Trophoblast cell (in vitro differentiated cells and primary cell): ENCODE measurements around the gene CCNT1.
"Not testable (repeated sequence)": the region's sequence is repeated elsewhere in the genome, so short reads cannot be mapped to it uniquely, and the experiment has no call there.

ENCODE experiments used
- DNase-seq, 2 donors: peaks; one replicate each; pipeline ENCODE4 v3.0.0-alpha.2; 2016
- H2AFZ ChIP-seq: 2 replicates; pipeline ENCODE4 v1.6.1; 2013; ENCODE audit warnings: low read length, moderate library complexity, mild to moderate bottlenecking; ENCODE audit not compliant: insufficient read depth, poor library complexity
- H2AK5ac ChIP-seq: 2 replicates; pipeline ENCODE4 v1.6.1; 2013; ENCODE audit warnings: mild to moderate bottlenecking, low read length
- H2BK120ac ChIP-seq: 2 replicates; pipeline ENCODE4 v1.6.1; 2013; ENCODE audit warnings: low read length, mild to moderate bottlenecking, moderate library complexity; ENCODE audit not compliant: insufficient read depth, poor library complexity
- H2BK12ac ChIP-seq: 2 replicates; pipeline ENCODE4 v1.6.1; 2013; ENCODE audit warnings: mild to moderate bottlenecking, low read length, moderate library complexity
- H2BK5ac ChIP-seq: 2 replicates; pipeline ENCODE4 v1.6.1; 2013; ENCODE audit warnings: low read length, low read depth, moderate library complexity, mild to moderate bottlenecking; ENCODE audit not compliant: poor library complexity
- H3K14ac ChIP-seq: 2 replicates; pipeline ENCODE4 v1.6.1; 2013; ENCODE audit warnings: mild to moderate bottlenecking, low read length
- H3K18ac ChIP-seq: 2 replicates; pipeline ENCODE4 v1.6.1; 2013; ENCODE audit warnings: mild to moderate bottlenecking, low read length
- H3K23ac ChIP-seq: 2 replicates; pipeline ENCODE4 v1.6.1; 2013; ENCODE audit warnings: low read length
- H3K27ac ChIP-seq: 2 replicates; pipeline ENCODE4 v1.5.1; 2013; ENCODE audit warnings: low read depth, mild to moderate bottlenecking, inconsistent platforms, low read length, moderate library complexity
- H3K27me3 ChIP-seq: 2 replicates; pipeline ENCODE4 v1.6.1; 2013; ENCODE audit warnings: inconsistent platforms, mild to moderate bottlenecking, low read length, moderate library complexity; ENCODE audit not compliant: insufficient read depth
- H3K36me3 ChIP-seq, 2 experiments: 1 replicate in 1 of 2; 2 replicates in 1 of 2; pipeline ENCODE4 v1.6.1; 2013; ENCODE audit warnings: low read length in 2 of 2, mild to moderate bottlenecking in 2 of 2, moderate library complexity in 1 of 2; ENCODE audit not compliant: insufficient read depth in 2 of 2, control insufficient read depth in 1 of 2
- H3K4ac ChIP-seq: 2 replicates; pipeline ENCODE4 v1.6.1; 2013; ENCODE audit warnings: low read depth, mild to moderate bottlenecking, low read length, moderate library complexity
- H3K4me1 ChIP-seq, 2 experiments: 1 replicate in 1 of 2; 2 replicates in 1 of 2; pipeline ENCODE4 v1.6.1; 2013; ENCODE audit warnings: low read length in 2 of 2, mild to moderate bottlenecking in 2 of 2, moderate library complexity in 1 of 2; ENCODE audit not compliant: insufficient read depth in 2 of 2, control insufficient read depth in 1 of 2
- H3K4me2 ChIP-seq: 2 replicates; pipeline ENCODE4 v1.6.1; 2013; ENCODE audit warnings: inconsistent platforms, mild to moderate bottlenecking, low read length, moderate library complexity
- H3K4me3 ChIP-seq: 2 replicates; pipeline ENCODE4 v1.5.1; 2013; ENCODE audit warnings: mild to moderate bottlenecking, low read depth, low read length, inconsistent platforms
- H3K79me1 ChIP-seq: one replicate; pipeline ENCODE4 v1.6.1; 2013; ENCODE audit warnings: low read length
- H3K79me2 ChIP-seq: 2 replicates; pipeline ENCODE4 v1.6.1; 2013; ENCODE audit warnings: low read length, mild to moderate bottlenecking; ENCODE audit not compliant: control insufficient read depth, insufficient read depth, poor library complexity
- H3K9ac ChIP-seq: 2 replicates; pipeline ENCODE4 v1.6.1; 2013; ENCODE audit warnings: mild to moderate bottlenecking, low read length
- H3K9me3 ChIP-seq: 2 replicates; pipeline ENCODE4 v1.6.1; 2013; ENCODE audit warnings: low read depth, mild to moderate bottlenecking, control low read depth, inconsistent platforms, low read length; ENCODE audit not compliant: insufficient read depth
- H4K12ac ChIP-seq: 2 replicates; pipeline ENCODE4 v1.6.1; 2013; ENCODE audit warnings: low read depth, mild to moderate bottlenecking, low read length, moderate library complexity
- H4K8ac ChIP-seq: 2 replicates; pipeline ENCODE4 v1.6.1; 2013; ENCODE audit warnings: low read depth, mild to moderate bottlenecking, low read length, moderate library complexity
- H4K91ac ChIP-seq: one replicate; pipeline ENCODE4 v1.6.1; 2013; ENCODE audit warnings: low read depth, mild to moderate bottlenecking, low read length, moderate library complexity
- WGBS: extraction: QIAGEN DNeasy Blood & Tissue Kit; methylation state at CpG from one replicate; pipeline ENCODE4 v1.1.7; 2013; ENCODE audit warnings: missing lambda C conversion rate; ENCODE audit not compliant: insufficient read length, insufficient coverage; ENCODE audit errors: extremely low coverage; 5-methylcytosine and 5-hydroxymethylcytosine counted together

Gene CCNT1

DNA sequence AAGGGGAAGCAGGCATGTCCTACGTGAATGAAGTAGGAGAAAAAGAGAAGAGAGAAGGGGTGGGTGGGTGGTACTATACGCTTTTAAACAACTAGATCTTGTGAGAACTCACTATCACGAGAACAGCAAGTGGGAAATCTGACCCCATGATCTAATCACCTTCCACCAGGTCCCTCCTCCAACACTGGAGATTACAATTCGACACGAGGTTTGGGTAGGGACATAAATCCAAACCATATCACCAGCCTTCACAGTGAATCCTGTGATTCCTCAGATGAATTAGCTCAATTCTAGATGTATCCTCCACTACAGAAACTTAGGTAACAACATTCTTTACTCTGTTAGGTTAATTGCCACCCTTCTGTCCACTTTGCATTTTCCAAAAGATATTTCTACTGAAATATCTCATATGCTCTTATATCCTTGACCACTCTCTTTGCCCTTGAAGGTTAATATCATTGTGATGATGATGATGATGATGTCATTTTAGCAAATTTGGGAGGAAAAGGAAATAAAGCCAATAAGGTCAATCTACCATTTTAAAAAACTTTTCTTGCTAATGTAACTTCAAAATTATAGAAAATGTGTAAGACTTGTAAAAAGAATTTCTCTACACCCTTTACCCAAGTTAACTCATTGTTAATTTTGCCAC lies 23.2 kb upstream of the CCNT1 start:
- Histone ChIP-seq H3K27ac (no peak overlapping the region), H3K27me3 (no peaks in the 10 kb centered on the region), H3K9me3 (no peaks in the 10 kb centered on the region), H3K79me1 (no peaks in the 10 kb centered on the region), H2BK12ac (no peak overlapping the region), H3K18ac (no peak overlapping the region), H4K12ac (no peak overlapping the region), H3K4me1 (no peaks in the 10 kb centered on the region), H3K14ac (no peak overlapping the region), H3K23ac (no peak overlapping the region), H3K9ac (no peak overlapping the region), H4K91ac (no peak overlapping the region), H3K4me3 (no peak overlapping the region), H3K79me2 (no peaks in the 10 kb centered on the region), H2BK120ac (no peak overlapping the region), H2AFZ (no peak overlapping the region), H2AK5ac (no peak overlapping the region), H3K4me2 (no peak overlapping the region), H3K4ac (no peak overlapping the region), H3K36me3 (peaks cover 0 to 1% of the 10 kb centered on the region in 2 experiments), H4K8ac (no peak overlapping the region), H2BK5ac (no peak overlapping the region)
- DNase-seq, result no peak
- WGBS, result no CpG with 5 or more reads among the region's 5 CpGs

DNA sequence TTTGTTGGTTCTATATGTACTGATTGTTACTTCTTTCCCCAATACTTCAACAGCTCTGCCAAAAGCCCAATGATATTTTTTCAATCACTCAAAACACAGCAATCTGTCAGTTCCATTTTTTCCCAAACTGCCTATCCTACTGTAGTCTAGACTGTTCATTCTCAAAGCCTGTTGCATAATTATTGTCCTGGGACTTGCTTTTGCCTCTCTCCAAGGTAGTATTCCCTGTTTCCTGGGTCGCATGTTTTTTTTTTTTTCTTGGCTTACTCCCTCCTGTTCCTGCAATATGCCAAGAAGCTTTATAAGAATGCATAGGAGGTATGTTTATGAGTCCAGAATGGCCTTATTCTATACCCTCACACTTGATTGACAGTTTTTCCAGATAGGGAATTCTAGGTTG lies 19.9 kb upstream of the CCNT1 start:
- Histone ChIP-seq H3K79me2 (no peaks in the 10 kb centered on the region), H2AK5ac (no peak overlapping the region), H3K4me1 (no peaks in the 10 kb centered on the region), H3K4me3 (no peak overlapping the region), H3K18ac (no peak overlapping the region), H2BK5ac (no peak overlapping the region), H3K4me2 (no peak overlapping the region), H3K4ac (no peak overlapping the region), H2BK12ac (no peak overlapping the region), H3K36me3 (peaks cover 0 to 1% of the 10 kb centered on the region in 2 experiments), H3K27ac (no peak overlapping the region), H4K91ac (no peak overlapping the region), H3K9ac (no peak overlapping the region), H3K9me3 (no peaks in the 10 kb centered on the region), H2AFZ (no peak overlapping the region), H3K23ac (no peak overlapping the region), H2BK120ac (no peak overlapping the region), H4K12ac (no peak overlapping the region), H3K14ac (no peak overlapping the region), H3K27me3 (no peaks in the 10 kb centered on the region), H3K79me1 (no peaks in the 10 kb centered on the region), H4K8ac (no peak overlapping the region)
- no peak for DNase-seq
- no CpG with 5 or more reads among the region's 1 CpG for WGBS

DNA sequence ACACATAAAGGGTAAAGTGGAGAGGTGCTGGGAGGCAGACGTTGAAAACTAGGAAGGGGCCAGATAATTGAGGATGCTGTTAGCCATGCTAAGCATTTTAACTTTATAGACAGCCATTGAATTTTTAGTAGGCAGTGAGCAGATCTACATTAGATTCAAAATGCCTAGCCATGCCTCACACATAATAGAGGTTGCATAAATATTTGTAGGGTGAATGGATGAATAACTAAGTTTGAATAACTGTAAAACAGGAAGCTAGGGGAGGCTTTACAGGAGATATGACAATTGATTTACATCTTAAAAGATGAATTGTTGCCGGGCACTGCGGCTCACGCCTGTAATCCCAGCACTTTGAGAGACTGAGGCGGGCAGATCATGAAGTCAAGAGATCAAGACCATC lies 12.3 kb upstream of the CCNT1 start:
- H3K27me3 ChIP-seq, result no peaks in the 10 kb centered on the region
- no peak overlapping the region for H3K23ac ChIP-seq
- no peak for DNase-seq
- H3K9ac ChIP-seq, result no peak overlapping the region
- no peak overlapping the region for H3K4ac ChIP-seq
- no peaks in the 10 kb centered on the region for H3K79me1 ChIP-seq
- H3K4me3 ChIP-seq, result no peak overlapping the region
- H2AFZ ChIP-seq, result no peak overlapping the region
- H3K4me1 ChIP-seq, result no peaks in the 10 kb centered on the region
- H3K27ac ChIP-seq, result no peak overlapping the region
- no CpG with 5 or more reads among the region's 5 CpGs for WGBS
- H3K14ac ChIP-seq, result no peak overlapping the region
- H2BK120ac ChIP-seq, result no peak overlapping the region
- H2BK5ac ChIP-seq, result no peak overlapping the region
- H3K9me3 ChIP-seq, result no peaks in the 10 kb centered on the region
- H3K4me2 ChIP-seq, result no peak overlapping the region
- no peak overlapping the region for H4K91ac ChIP-seq
- H4K12ac ChIP-seq, result no peak overlapping the region
- no peak overlapping the region for H3K18ac ChIP-seq
- H4K8ac ChIP-seq, result no peak overlapping the region
- H2BK12ac ChIP-seq, result no peak overlapping the region
- no peaks in the 10 kb centered on the region for H3K79me2 ChIP-seq
- no peak overlapping the region for H2AK5ac ChIP-seq
- H3K36me3 ChIP-seq, result no peaks in the 10 kb centered on the region

DNA sequence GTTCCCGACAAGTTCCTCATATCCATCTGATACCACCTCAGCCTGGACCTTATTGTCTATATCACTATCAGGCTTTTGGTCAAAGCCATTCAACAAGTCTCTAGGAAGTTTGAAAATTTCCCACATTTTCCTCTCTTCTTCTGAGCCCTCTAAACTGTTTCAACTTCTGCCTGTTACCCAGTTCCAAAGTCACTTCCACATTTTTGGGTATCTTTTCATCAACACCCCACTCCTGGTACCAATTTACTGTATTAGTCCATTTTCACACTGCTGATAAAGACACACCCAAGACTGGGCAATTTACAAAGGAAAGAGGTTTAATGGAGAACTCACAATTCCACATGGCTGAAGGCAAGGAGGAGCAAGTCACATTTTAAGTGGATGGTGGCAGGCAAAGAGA lies 4.2 kb upstream of the CCNT1 start:
- not testable (repeated sequence) for H2BK120ac ChIP-seq, H3K4me2 ChIP-seq, H3K79me2 ChIP-seq, H4K8ac ChIP-seq, H3K4ac ChIP-seq, H2AK5ac ChIP-seq, H3K36me3 ChIP-seq, H3K23ac ChIP-seq, H3K9me3 ChIP-seq, DNase-seq, H3K79me1 ChIP-seq, H3K27me3 ChIP-seq, H3K14ac ChIP-seq, H4K12ac ChIP-seq, H4K91ac ChIP-seq, H3K18ac ChIP-seq, H3K27ac ChIP-seq, H2BK5ac ChIP-seq, H3K9ac ChIP-seq, H2AFZ ChIP-seq, H2BK12ac ChIP-seq, H3K4me1 ChIP-seq, H3K4me3 ChIP-seq
- no CpG with 5 or more reads among the region's 1 CpG for WGBS
